GM08714 (cell line): Measurements from ENCODE around the gene SMPX.

Source experiments
- H3K4me3 ChIP-seq: fragments of 200-500 bp; sonication (Bioruptor generic); 2 replicates; pipeline ENCODE4 v1.5.1; 2014; ENCODE audit warnings: mild to moderate bottlenecking, low read length, inconsistent platforms
- ZNF274 ChIP-seq: IDR thresholded peaks from 2 replicates; pipeline ENCODE4 v1.6.1; 2012; ENCODE audit warnings: mild to moderate bottlenecking, low read depth, low read length

Gene SMPX

GRCh38 chrX:21666252-21666651 lies 91.7 kb downstream of the SMPX start:
- no peak for TF ChIP-seq ZNF274
- no peak overlapping the region for H3K4me3 ChIP-seq

- H3K4me3 ChIP-seq = no peak overlapping the region
- TF ChIP-seq ZNF274 = no peak
Measured at GRCh38 chrX:21662761-21663160, 95.2 kb downstream of the SMPX start.

GRCh38 chrX:21661316-21661715 lies 96.6 kb downstream of the SMPX start:
- H3K4me3 ChIP-seq = no peak overlapping the region
- no peak for TF ChIP-seq ZNF274

- no peak overlapping the region for H3K4me3 ChIP-seq
- TF ChIP-seq ZNF274 = no peak
Measured at GRCh38 chrX:21660156-21660555, 97.8 kb downstream of the SMPX start.

- no peak for TF ChIP-seq ZNF274
- H3K4me3 ChIP-seq = no peak overlapping the region
Measured at GRCh38 chrX:21659320-21659719, 98.6 kb downstream of the SMPX start.

GRCh38 chrX:21658746-21659145 lies 99.2 kb downstream of the SMPX start:
- TF ChIP-seq ZNF274 = no peak

GRCh38 chrX:21658152-21658737 lies 99.7 kb downstream of the SMPX start, which contains the start of gene KLHL34:
KLHL34 (minus strand) TSS chrX:21658330; CDS start chrX:21657788, 542 bp downstream.
- TF ChIP-seq ZNF274 = no peak
- H3K4me3 ChIP-seq = no peak within 1 kb of the TSS

More at GRCh38 chrX:21658746-21659145, 99.2 kb downstream of the SMPX start:
- no peak overlapping the region for H3K4me3 ChIP-seq

- no peak overlapping the region for H3K4me3 ChIP-seq
Measured at GRCh38 chrX:21657318-21658151, 100.4 kb downstream of the SMPX start.

GRCh38 chrX:21656587-21657317 lies 101.2 kb downstream of the SMPX start:
- no peak for TF ChIP-seq ZNF274
- H3K4me3 ChIP-seq = peak overlapping the region; percentile 8; the same call in 1 of the 2 replicates

More at GRCh38 chrX:21657318-21658151, 100.4 kb downstream of the SMPX start:
- no peak for TF ChIP-seq ZNF274
